Rectal smooth muscle tissue (tissue), 1 donor: ENCODE measurements around the gene MPHOSPH9.

Experiments
- H3K27ac ChIP-seq: one replicate; pipeline ENCODE4 v1.7.0; 2013; ENCODE audit warnings: low read depth, low read length, inconsistent platforms
- H3K27me3 ChIP-seq: one replicate; pipeline ENCODE4 v1.7.0; 2013; ENCODE audit warnings: low read length; ENCODE audit not compliant: control insufficient read depth, insufficient read depth
- H3K36me3 ChIP-seq: one replicate; pipeline ENCODE4 v1.7.0; 2013; ENCODE audit warnings: low read length; ENCODE audit not compliant: control insufficient read depth, insufficient read depth
- H3K4me1 ChIP-seq: one replicate; pipeline ENCODE4 v1.7.0; 2013; ENCODE audit warnings: low read length; ENCODE audit not compliant: control insufficient read depth, insufficient read depth
- H3K4me3 ChIP-seq: one replicate; pipeline ENCODE4 v1.7.0; 2013; ENCODE audit warnings: low read length
- H3K9ac ChIP-seq: one replicate; pipeline ENCODE4 v1.7.0; 2013; ENCODE audit warnings: low read length

Gene MPHOSPH9

GRCh38 chr12:123150275-123150743 is 82.6 kb downstream of the MPHOSPH9 start:
- peak overlapping the region; percentile 81 for H3K27ac ChIP-seq
- peak overlapping the region; percentile 50 for H3K9ac ChIP-seq
- no peaks in the 10 kb centered on the region for H3K27me3 ChIP-seq
- H3K4me3 ChIP-seq = peak overlapping the region; percentile 81
- peaks cover 11% of the 10 kb centered on the region for H3K4me1 ChIP-seq
- peaks cover 2% of the 10 kb centered on the region for H3K36me3 ChIP-seq

- Histone ChIP-seq H3K27ac (peak overlapping the region; percentile 81), H3K4me3 (peak overlapping the region; percentile 81), H3K36me3 (peaks cover 2% of the 10 kb centered on the region), H3K4me1 (peaks cover 11% of the 10 kb centered on the region), H3K27me3 (no peaks in the 10 kb centered on the region), H3K9ac (peak overlapping the region; percentile 50)
These were observed 83.3 kb downstream of the MPHOSPH9 start for GRCh38 chr12:123149501-123150274.

- Histone ChIP-seq H3K9ac (no peak overlapping the region), H3K27ac (peak overlapping the region; percentile 81), H3K36me3 (peaks cover 2% of the 10 kb centered on the region), H3K27me3 (no peaks in the 10 kb centered on the region), H3K4me1 (peaks cover 11% of the 10 kb centered on the region), H3K4me3 (peak overlapping the region; percentile 81)
These were observed 83.9 kb downstream of the MPHOSPH9 start for GRCh38 chr12:123149088-123149487.

GRCh38 chr12:123148655-123149054 is 84.3 kb downstream of the MPHOSPH9 start:
- no peaks in the 10 kb centered on the region for H3K27me3 ChIP-seq
- peaks cover 2% of the 10 kb centered on the region for H3K36me3 ChIP-seq
- H3K4me3 ChIP-seq = no peak overlapping the region
- H3K4me1 ChIP-seq = peaks cover 14% of the 10 kb centered on the region
- peak overlapping the region; percentile 81 for H3K27ac ChIP-seq
- H3K9ac ChIP-seq = no peak overlapping the region

GRCh38 chr12:123148223-123148622 is 84.7 kb downstream of the MPHOSPH9 start:
- Histone ChIP-seq H3K4me1 (peaks cover 18% of the 10 kb centered on the region), H3K4me3 (no peak overlapping the region), H3K27me3 (no peaks in the 10 kb centered on the region), H3K36me3 (peaks cover 2% of the 10 kb centered on the region), H3K27ac (no peak overlapping the region), H3K9ac (no peak overlapping the region)

GRCh38 chr12:123145211-123145610 is 87.7 kb downstream of the MPHOSPH9 start:
- H3K27me3 ChIP-seq = no peaks in the 10 kb centered on the region
- no peak overlapping the region for H3K9ac ChIP-seq
- peaks cover 42% of the 10 kb centered on the region for H3K4me1 ChIP-seq
- peaks cover 2% of the 10 kb centered on the region for H3K36me3 ChIP-seq
- H3K4me3 ChIP-seq = no peak overlapping the region
- H3K27ac ChIP-seq = no peak overlapping the region

- H3K27ac ChIP-seq = peak overlapping the region; percentile 88
- H3K9ac ChIP-seq = no peak overlapping the region
- no peaks in the 10 kb centered on the region for H3K27me3 ChIP-seq
- H3K4me1 ChIP-seq = peaks cover 43% of the 10 kb centered on the region
- no peak overlapping the region for H3K4me3 ChIP-seq
- H3K36me3 ChIP-seq = peaks cover 2% of the 10 kb centered on the region
These were observed 89.0 kb downstream of the MPHOSPH9 start for GRCh38 chr12:123143736-123144461.

- Histone ChIP-seq H3K4me3 (no peak overlapping the region), H3K36me3 (no peaks in the 10 kb centered on the region), H3K27ac (peak overlapping the region; percentile 88), H3K27me3 (no peaks in the 10 kb centered on the region), H3K4me1 (peaks cover 40% of the 10 kb centered on the region), H3K9ac (no peak overlapping the region)
These were observed 89.8 kb downstream of the MPHOSPH9 start for GRCh38 chr12:123142921-123143735.

- no peak overlapping the region for H3K9ac ChIP-seq
- H3K36me3 ChIP-seq = no peaks in the 10 kb centered on the region
- peak overlapping the region; percentile 88 for H3K27ac ChIP-seq
- peaks cover 40% of the 10 kb centered on the region for H3K4me1 ChIP-seq
- no peaks in the 10 kb centered on the region for H3K27me3 ChIP-seq
- H3K4me3 ChIP-seq = no peak overlapping the region
These were observed 90.5 kb downstream of the MPHOSPH9 start for GRCh38 chr12:123142518-123142840.

GRCh38 chr12:123141615-123142517 is 91.1 kb downstream of the MPHOSPH9 start:
- Histone ChIP-seq H3K4me1 (peaks cover 40% of the 10 kb centered on the region), H3K36me3 (no peaks in the 10 kb centered on the region), H3K27me3 (no peaks in the 10 kb centered on the region), H3K27ac (peak overlapping the region; percentile 88), H3K4me3 (peak overlapping the region; percentile 37), H3K9ac (no peak overlapping the region)

GRCh38 chr12:123140676-123141614 is 92.0 kb downstream of the MPHOSPH9 start:
- no peaks in the 10 kb centered on the region for H3K27me3 ChIP-seq
- peaks cover 40% of the 10 kb centered on the region for H3K4me1 ChIP-seq
- H3K27ac ChIP-seq = peak overlapping the region; percentile 88
- H3K4me3 ChIP-seq = peak overlapping the region; percentile 37
- H3K36me3 ChIP-seq = no peaks in the 10 kb centered on the region
- no peak overlapping the region for H3K9ac ChIP-seq
